ENCODE measurements around the gene APLP1. TPM values are rescaled to one million over a fixed set of nuclear protein-coding genes. Genes with fewer than 3 reads are reported as not detected.

APLP1 gene
- total and polyA plus RNA-seq, 2 donors (not counting 3 experiments of a cell fraction or from before 2014, with no cell fraction given), result 6.2 to 13.0 TPM

DNA sequence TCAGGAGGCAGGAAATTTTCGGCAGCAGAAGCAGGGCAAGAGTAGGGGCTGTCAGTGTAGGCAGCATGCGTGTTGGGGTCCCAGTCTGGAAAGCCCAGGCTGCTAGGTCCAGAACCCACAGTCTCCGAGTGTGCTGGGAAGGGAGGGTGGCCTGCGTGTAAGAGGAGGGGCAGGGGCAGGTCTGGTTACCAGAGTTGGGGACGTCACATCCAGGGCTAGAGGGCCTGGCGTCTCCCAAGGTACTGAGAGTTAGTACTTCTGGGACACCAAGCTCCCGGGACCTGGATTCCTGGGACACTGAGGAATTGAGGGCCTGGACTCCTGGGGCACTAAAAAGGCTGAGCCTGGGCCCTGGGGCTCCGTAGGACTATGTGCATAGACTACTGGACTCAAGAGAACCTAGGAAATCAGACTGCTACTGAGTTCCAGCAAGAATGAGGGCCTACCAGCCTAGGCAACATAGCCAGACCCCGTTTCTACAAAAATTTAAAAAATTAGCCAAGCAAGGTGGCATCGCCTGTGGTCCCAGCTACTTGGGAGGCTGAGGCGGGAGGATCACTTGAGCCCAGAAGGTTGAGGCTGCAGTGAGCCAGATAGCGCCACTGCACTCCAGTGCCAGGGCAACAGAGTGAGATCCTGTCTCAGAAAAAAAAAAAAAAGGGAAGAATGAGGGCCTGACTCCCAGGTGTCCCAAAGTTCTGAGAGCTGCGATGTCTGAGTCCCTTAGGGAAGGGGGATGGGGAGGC, 29.5 kb downstream of the APLP1 start:
- DNase-seq (ENCODE audit: low read depth, low spot score), result no peak
- Histone ChIP-seq H3K9ac (replicated peaks; ENCODE audit: extremely low read depth, insufficient read depth, low read length) (no peak overlapping the region), H2AFZ (ENCODE audit: low read depth, low read length) (no peak overlapping the region), H3K4me2 (ENCODE audit: insufficient read depth, low read length) (no peak overlapping the region), H3K27me3 (ENCODE audit: control insufficient read depth in 2 of 2, insufficient read depth in 2 of 2, low read length in 2 of 2) (peaks cover 0 to 4% of the 10 kb centered on the region in 2 experiments), H4K20me1 (replicated peaks; ENCODE audit: control insufficient read depth, extremely low read depth, insufficient read depth, low read length) (no peaks in the 10 kb centered on the region), H3K9me1 (replicated peaks; ENCODE audit: control insufficient read depth, extremely low read depth, insufficient read depth, low read length) (no peaks in the 10 kb centered on the region), H3K36me3 (ENCODE audit: control insufficient read depth in 2 of 2, extremely low read depth in 1 of 2, insufficient read depth in 2 of 2, low read length in 2 of 2) (peaks cover 0 to 10% of the 10 kb centered on the region in 2 experiments), H3K79me2 (ENCODE audit: control insufficient read depth, insufficient read depth, low read length) (peaks cover 2% of the 10 kb centered on the region), H3K9me3 (replicated peaks; ENCODE audit: control insufficient read depth, insufficient read depth, low read length) (no peaks in the 10 kb centered on the region), H3K4me1 (ENCODE audit: control insufficient read depth, extremely low read depth, insufficient read depth, low read length) (peaks cover 14% of the 10 kb centered on the region), H3K27ac (ENCODE audit: insufficient read depth, low read depth, low read length) (no peak overlapping the region), H3K4me3 (replicated peaks in 1 of 3; ENCODE audit: insufficient read depth in 1 of 3, low read depth in 1 of 3, low read length in 3 of 3) (peak overlapping the region in 1 of 3 experiments; percentile 65)
- ChIA-PET POLR2A (no interaction called here), CTCF (interaction anchor here (0.9 kb wide), 1 partner anchor 33 kb away, joined by 3 read pairs; no protein-coding TSS in a partner anchor)
- BruUV-seq (replicated peaks), result no TSS peak
- no peak for FAIRE-seq
- dilution Hi-C loops (cut with MboI; ENCODE audit: extremely low pct_ligation_motif_present, low sequenced_read_pairs), result no loop called here
- intact Hi-C loops (cut with micrococcal nuclease), result no loop called here
- TF ChIP-seq POLR2A (IDR thresholded peaks at IDR 0.05; ENCODE audit: low read depth, low read length) (no peak), MYC (IDR thresholded peaks at IDR 0.05; ENCODE audit: low read depth, low read length) (no peak), JUN (IDR thresholded peaks at IDR 0.05; ENCODE audit: borderline replicate concordance, insufficient read depth, insufficient read length, low read depth) (no peak), EZH2 (IDR thresholded peaks at IDR 0.05; ENCODE audit: borderline replicate concordance, low read depth, low read length, severe bottlenecking) (no peak), FOS (IDR thresholded peaks at IDR 0.05; ENCODE audit: borderline replicate concordance, insufficient read depth, low read length) (no peak)
- TF ChIP-seq, protein P1, sequence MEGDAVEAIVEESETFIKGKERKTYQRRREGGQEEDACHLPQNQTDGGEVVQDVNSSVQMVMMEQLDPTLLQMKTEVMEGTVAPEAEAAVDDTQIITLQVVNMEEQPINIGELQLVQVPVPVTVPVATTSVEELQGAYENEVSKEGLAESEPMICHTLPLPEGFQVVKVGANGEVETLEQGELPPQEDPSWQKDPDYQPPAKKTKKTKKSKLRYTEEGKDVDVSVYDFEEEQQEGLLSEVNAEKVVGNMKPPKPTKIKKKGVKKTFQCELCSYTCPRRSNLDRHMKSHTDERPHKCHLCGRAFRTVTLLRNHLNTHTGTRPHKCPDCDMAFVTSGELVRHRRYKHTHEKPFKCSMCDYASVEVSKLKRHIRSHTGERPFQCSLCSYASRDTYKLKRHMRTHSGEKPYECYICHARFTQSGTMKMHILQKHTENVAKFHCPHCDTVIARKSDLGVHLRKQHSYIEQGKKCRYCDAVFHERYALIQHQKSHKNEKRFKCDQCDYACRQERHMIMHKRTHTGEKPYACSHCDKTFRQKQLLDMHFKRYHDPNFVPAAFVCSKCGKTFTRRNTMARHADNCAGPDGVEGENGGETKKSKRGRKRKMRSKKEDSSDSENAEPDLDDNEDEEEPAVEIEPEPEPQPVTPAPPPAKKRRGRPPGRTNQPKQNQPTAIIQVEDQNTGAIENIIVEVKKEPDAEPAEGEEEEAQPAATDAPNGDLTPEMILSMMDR (IDR thresholded peaks at IDR 0.05; ENCODE audit: extremely low read depth in 1 of 2, insufficient read depth in 1 of 2, low read depth in 1 of 2, low read length in 2 of 2), result no peak
